C4-2B (cell line): Measurements from ENCODE around the gene CALHM6.

Experiments
- H3K27ac ChIP-seq: fragments of 450-650 bp; 2 replicates; pipeline ENCODE4 v1.5.1; 2017
- ZFX ChIP-seq: fragments of 450-650 bp; IDR thresholded peaks from 2 replicates; pipeline ENCODE4 v1.6.1; 2017
- TF ChIP-seq, protein P1 (sequence below): fragments of 450-650 bp; conservative IDR thresholded peaks from 2 replicates; pipeline ENCODE4 v1.5.1; 2017; ENCODE audit warnings: mild to moderate bottlenecking

CALHM6 gene

DNA sequence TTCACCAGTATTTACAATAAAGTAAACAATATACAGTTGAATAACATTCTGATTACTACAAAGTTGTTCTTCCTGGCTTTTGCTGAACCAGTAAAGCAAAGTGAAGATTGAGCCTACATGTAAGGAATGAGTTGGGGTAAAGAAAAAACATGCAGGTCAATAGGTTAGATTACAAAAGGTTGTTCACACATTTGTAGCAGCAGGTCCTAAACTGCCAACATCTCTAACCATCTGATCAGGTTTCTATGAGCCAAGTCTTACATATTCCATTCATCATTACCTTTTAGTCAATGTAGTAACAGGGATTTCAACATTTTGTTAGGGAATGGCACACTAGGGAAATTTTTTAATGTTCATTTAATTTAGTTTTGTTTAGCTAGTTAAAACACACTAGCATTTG, 9.3 kb upstream of the CALHM6 start:
- no peak overlapping the region for H3K27ac ChIP-seq
- TF ChIP-seq, protein P1, sequence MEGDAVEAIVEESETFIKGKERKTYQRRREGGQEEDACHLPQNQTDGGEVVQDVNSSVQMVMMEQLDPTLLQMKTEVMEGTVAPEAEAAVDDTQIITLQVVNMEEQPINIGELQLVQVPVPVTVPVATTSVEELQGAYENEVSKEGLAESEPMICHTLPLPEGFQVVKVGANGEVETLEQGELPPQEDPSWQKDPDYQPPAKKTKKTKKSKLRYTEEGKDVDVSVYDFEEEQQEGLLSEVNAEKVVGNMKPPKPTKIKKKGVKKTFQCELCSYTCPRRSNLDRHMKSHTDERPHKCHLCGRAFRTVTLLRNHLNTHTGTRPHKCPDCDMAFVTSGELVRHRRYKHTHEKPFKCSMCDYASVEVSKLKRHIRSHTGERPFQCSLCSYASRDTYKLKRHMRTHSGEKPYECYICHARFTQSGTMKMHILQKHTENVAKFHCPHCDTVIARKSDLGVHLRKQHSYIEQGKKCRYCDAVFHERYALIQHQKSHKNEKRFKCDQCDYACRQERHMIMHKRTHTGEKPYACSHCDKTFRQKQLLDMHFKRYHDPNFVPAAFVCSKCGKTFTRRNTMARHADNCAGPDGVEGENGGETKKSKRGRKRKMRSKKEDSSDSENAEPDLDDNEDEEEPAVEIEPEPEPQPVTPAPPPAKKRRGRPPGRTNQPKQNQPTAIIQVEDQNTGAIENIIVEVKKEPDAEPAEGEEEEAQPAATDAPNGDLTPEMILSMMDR, result no peak
- TF ChIP-seq ZFX, result no peak

DNA sequence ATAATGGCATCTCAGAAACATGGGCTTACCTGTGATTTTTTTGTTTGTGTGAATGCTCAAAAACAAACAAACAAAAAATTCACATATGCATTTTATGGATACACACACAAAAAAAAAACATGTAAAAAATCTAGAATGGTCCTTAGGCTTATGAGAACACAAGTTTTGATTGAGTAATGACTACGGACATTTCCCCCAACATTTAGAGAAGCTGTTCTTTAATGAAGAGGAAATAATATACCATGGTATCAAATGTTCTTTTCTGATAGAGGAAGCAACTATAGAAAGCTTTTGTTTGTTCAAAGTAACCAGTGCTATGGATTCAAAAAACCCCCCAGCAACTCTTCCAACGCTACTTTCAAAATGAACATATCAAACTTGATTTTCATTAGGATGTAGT, 8.6 kb upstream of the CALHM6 start:
- H3K27ac ChIP-seq, result no peak overlapping the region
- TF ChIP-seq, protein P1, result no peak
- no peak for TF ChIP-seq ZFX

DNA sequence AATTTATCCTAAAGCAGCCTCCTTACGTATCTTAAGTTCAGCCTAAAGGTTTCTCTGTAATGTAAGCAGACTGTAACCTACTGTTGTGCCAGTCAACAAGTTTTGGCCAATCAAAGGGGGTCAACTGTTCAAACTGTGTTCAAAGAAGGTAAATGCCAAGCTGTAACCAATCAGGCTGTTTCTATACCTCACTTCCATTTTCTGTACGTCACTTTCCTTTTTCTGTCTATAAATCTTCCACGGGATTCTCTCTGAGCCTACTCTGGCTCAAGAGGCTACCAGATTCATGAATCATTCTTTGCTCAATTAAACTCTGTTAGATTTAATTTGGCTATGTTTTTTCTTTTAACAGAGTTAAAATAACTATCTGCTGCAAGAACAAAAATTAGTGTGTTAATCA, 5.1 kb upstream of the CALHM6 start:
- no peak overlapping the region for H3K27ac ChIP-seq
- no peak for TF ChIP-seq ZFX
- TF ChIP-seq, protein P1, result no peak

GRCh38 chr6:116456927-116457326, 4.2 kb upstream of the CALHM6 start:
- no peak overlapping the region for H3K27ac ChIP-seq
- TF ChIP-seq ZFX, result no peak
- TF ChIP-seq, protein P1, result no peak

DNA sequence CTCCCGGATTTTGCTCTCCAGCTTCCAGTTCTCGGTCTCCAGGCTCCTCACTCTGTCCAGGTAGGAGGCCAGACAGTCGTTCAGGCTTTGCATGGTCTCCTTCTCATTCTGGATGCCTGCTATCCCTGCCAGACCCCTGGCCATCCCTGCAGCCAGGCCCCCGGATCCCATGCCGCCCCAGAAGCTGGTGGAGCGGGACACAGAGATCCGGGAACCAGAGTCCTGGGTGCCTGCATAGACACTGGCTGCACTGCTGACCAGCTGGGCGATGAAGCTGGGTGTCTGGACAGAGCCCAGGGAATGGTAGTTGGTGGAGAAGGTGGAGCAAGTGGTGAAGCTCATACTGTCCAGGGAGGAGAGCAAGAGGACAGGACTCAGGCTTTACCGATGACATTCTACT, 2.9 kb upstream of the CALHM6 start:
- no peak for TF ChIP-seq ZFX
- TF ChIP-seq, protein P1, result no peak
- no peak overlapping the region for H3K27ac ChIP-seq

- TF ChIP-seq, protein P1, result no peak
- TF ChIP-seq ZFX, result no peak
- H3K27ac ChIP-seq, result no peak overlapping the region
These were observed 1.2 kb upstream of the CALHM6 start for GRCh38 chr6:116459927-116460326.

GRCh38 chr6:116461932-116462885, 1.0 kb downstream of the CALHM6 start:
- TF ChIP-seq ZFX, result no peak
- TF ChIP-seq, protein P1, result no peak
- no peak overlapping the region for H3K27ac ChIP-seq
